NCI-H82 treated with DMSO at 0.1 percent for 48 hours (cell line): Measurements from ENCODE around the gene KRTAP10-2.

Source experiments
- DNase-seq: peaks from one replicate; lab custom pipeline; 2025; ENCODE audit not compliant: unreplicated experiment; lab: John Stamatoyannopoulos, UW

Gene KRTAP10-2

DNA sequence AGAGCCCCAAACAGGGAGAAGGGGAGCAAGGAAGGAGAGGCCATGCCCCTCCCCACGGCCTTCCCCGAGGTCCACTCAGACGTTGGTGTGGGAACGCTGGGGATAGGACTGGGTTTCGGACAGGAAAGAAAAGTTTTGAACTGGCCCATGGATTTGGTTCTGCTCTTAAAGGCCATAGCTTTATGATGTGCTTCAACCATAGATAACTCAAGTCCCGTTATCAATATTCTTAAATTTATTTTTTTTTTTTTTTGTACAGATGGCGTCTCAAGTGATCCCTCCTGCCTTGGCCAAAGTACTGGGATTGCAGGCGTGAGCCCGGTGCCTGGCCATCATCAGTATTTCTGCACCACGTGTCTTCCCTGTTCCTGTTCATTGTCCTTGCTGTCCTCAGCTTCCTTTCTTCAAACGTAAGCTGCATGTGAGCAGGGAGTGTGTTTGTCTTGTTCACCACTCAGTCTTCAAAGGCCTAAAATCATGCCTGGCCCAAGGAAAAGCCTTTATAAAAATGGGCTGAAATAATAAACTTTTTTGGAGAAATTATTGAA lies 10.5 kb downstream of the KRTAP10-2 start:
- DNase-seq = no peak

DNA sequence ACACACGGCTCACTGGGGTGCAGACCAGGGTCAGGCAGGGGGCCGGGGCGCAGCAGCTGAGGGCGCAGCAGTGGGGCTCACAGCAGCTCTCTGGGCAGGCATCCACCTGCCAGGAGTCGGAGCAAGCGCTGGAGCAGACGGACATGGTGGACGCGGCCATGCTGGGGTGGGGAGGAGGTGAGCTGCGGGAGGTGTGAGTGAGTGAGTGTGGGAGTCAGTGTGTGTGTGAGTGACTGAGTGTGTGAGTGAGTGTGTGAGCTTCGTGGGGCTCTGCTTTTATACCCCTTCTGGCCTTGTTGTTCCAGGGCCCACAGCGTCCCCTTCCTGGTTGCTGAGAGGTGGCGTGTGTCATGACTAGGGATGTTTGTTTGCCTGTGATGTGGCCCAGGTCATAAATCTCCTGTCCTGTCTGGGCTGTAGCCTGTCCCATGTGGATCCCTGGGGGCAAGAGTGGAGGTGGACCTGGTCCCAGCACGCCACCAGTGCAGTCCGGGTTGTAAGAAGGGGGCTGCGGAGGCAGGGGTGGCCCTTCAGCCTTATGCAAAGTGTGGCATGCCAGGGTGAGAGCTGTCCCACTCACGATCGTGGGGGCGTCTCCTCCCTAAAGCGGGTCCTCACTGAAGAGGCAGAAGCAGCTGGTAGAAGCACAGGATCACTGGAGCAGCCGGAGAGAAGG lies 11.2 kb downstream of the KRTAP10-2 start, which contains the start of gene KRTAP10-1:
Gene KRTAP10-1, minus strand, starts transcription at position 205 of the 676 bp plus-strand sequence. Its CDS starts 45 bp downstream, at position 160.
- DNase-seq = no peak

DNA sequence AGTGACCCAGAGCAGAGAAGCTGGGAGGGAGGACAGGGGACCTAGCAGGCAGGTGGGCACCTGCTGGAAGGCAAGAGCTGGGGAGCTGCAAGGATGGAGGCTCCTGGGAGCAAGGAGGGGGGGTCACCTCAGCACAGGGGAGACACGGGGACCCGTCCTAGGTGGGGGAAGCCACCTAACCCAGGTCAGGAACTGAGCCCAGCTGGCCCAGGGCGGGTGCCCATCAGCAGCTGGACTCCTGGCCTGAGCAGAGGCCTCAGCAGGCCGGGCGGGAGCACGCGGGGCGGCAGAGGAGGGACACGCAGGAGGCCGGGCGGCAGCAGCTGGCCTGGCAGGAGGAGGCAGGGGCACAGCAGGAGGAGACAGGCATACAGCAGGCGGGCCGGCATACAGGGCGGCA lies 12.3 kb downstream of the KRTAP10-2 start:
- no peak for DNase-seq

DNA sequence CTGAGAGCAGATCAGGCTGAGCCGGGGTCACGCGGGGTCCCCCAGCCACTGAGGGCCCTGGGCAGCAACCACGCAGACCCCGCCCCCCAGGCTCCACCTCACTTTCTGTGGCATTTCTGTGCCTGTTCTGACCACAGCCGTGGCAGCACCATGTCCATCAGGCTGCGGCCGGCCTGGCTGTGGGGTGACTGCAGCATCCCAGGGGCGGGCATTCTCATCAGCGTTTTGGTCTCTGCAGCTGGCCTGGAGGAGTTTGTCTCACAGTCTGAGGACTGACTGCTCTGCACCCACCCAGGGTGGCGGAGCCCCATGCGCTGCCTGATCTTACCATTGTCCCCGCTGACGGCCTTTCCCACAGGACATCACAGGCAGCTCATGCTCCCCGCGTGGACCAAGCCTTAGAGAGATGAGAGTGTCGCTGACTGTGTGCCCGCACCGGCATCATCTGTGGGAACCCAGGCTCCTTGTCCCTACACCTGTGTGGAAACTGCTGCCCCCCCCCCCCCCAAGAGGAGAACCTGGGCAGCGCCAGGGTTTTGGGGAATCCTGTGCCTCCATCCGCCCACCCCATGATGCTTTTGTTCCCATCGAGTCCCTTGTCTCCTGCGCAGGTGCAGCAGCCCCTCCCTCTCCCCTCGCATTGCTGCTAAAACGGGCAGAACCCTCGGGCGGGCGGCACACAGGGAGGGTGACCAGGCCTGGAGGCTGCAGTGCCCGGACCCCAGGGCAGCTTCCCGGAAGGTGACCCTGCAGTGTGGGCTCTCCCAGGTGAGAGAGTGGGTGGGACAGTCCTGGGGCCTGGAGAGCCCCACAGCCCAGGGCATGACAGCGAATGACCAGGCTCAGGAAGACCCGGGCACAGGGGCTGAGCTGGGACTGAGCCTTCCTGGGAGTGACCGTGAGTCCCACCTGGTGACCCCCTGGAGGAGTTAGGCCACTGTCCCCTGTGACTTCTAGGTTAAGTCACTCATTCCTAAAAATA lies 13.1 kb downstream of the KRTAP10-2 start:
- no peak for DNase-seq

DNA sequence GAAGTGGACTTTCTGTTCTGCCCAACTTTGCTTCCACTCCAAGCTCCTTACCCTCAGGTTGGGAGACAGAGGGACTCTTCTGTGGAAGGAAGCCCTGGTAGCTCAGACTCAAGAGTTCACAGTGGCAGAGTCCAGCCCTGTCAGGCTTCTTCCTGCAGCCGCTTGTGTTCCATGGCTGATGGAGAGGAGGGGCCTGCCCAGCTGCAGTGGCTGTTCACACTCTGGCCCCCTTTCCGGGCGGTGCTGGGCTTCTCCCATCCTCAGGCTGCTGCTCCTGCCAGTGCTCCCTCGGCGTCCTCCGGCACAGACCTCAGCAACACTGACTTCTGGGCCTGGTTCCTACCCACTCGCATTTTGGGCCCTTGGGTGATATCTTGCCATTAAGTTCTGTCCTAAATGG lies 15.3 kb downstream of the KRTAP10-2 start:
- DNase-seq = no peak

DNA sequence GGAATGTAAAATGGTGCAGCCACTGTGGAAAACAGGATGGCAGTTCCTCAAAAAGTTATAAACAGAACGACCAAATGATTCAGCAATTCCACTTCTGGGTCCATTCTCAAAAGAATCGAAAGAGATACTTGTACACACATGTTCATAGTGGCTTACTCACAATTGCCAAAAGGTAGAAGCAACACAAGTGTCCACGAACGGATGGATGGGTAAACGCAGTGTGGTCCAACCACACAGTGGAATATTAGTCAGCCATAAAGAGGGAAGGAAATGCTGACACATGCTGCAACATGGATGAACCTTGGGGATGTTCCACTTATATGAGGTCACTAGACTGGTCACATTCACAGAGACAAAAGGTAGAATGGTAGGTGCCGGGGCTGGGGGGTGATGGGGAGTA lies 16.6 kb downstream of the KRTAP10-2 start:
- no peak for DNase-seq

DNA sequence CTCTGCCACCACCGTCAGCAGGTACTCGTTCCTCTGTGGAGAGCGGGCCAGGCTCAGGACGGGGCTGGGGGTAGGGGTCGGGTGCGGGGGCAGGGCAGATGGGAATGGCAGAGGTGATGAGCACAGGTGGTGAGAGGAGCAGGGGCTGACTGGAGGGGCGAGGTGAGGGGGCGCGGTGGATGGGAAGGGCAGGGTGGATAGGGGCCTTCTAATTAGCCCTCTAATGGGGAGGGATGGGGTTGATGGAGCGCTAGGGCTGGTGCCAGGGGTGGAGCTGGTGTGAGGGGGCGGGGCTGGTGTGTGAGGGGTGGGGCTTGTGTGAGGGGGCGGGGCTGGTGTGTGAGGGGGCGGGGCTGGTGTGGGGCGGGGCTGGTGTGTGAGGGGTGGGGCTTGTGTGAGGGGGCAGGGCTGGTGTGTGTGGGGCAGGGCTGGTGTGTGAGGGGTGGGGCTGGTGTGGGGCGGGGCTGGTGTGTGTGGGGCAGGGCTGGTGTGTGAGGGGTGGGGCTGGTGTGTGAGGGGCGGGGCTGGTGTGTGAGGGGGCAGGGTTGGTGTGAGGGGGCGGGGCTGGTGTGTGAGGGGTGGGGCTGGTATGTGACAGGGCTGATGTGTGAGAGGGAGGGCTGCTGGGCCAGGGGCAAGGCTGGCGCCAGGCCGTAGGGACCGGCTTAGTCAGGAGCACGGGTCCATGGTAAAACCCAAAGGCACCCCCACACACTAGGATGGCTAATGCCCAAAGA lies 17.2 kb downstream of the KRTAP10-2 start:
- no peak for DNase-seq

DNA sequence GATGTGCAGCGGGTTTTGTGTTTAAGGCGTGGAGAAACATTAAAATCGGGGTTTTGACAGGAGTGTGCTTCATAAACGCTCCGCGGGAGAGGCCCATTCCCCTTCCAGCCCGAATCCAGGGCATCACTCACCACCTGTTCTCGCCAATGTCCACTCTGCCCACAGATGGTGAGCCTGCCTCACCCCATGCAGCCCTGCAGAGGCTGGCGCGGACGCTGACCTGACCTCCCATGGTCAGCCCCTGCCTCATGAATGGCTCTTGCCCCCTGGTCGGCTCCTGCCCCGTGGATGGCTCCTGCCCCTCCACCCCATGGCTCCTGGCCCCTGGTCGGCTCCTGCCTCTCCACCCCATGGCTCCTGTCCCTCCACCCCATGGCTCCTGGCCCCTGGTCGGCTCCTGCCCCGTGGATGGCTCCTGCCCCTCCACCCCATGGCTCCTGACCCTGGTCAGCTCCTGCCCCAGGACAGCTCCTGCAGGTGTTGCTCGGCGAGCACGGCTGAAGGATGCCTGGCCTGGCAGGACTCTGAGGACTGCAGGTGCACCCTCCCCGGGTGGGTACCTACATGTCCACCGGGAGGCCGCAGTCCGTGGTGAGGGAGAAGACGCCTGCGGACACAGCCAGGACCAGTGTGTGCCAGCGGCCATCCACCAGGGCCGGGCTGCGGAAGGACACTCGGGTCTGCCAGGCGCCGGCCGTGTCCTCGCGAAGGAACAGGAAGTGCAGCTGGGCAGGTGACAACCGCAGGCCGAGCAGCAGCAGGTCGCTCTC lies 18.0 kb downstream of the KRTAP10-2 start:
- DNase-seq = no peak

DNA sequence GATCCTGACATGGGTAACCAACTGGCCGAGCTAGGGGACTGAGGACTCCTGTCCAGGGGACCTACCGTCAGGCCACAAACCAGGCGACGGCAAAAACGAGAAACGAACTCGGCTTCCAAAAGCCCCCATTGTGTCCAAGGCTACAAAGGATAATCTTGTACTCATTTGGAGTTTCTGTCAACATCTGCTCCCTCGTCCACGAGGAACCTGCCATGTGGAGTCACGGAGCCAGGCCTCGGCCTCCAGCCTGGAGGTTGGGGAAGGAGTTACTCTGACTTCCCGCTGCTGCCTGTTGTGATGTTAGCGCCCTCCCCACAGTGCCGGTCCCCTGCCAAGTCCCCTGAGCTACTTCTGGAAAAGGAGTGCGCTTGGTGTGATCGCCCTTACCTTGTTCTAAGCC lies 18.6 kb downstream of the KRTAP10-2 start:
- no peak for DNase-seq

DNA sequence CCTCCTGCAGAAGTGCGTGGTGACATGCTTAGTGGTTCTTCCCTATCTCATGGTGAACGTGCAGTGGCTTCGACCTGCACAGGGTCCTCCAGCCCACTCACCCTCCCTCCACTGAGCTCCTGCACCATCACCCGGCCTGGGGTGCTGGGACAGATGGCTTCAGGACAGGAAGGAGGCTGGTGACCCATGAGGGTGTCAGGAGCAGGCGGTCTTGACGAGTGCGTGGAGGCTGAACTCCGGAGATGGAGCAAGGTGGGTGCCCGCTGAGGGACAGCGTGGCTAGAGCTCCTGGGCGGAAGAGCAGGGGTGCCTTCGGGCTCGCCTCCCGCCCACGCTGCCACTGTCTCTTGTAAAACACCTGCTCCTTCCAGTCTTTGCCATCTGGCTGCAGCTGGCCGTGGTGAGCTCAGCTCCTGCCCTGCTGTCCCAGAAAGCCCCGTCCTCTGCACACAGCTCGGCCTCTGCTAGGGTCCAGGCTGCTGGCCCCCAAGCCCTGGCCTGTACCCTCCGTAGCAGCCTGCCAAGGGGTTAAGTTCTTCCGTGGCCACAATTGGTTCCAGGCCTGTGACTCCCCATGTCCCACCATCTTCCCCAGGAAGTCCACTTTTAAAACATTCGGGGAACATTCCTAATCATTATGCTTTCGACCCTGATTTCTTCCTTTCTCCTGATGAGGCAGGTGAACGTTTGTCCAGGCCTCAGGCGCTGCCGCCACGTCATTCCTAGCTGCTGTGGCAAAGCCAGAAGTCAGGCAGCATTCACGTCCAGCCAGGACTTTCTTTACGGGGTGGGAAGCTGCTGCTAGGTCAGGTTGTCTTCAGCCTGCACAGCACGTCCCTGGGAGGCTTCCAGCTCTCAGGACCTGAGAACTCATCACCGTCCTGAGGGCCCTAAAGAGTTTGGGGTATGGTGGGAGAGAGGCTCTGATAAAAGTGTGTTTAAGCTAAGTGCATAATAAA lies 19.4 kb downstream of the KRTAP10-2 start:
- DNase-seq = no peak

DNA sequence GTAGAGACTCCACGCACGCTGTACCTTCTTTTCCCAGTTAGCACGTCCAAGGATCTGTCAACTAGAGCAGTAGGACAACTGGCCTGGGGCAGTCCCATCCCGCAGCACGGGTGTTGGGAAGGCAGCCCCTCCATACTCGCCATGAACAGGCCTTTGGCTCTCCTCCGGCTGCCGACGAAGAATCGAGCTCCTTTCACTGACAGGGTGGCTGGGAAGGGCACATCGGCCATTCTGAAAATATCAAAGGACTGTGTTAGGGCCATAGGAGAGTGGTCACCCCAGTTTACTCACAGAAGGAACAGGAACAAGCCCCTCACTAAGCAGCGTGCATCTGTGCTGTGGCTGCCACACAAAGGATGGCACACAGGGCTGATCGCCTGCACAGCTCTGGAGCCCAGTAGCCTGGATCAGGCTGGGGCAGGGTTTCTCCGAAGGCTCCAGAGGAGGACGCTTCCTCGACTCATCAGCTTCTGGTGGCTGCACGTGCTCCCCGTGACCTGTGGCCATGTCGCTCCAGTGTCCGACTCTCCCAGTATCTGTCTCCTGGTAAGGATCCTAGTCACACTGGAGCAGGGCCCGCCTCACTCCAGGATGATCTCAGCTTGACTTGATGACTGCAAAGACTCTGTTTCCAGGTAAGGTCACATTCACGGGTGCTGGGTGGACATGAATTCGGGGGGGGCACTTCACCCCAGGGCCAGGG lies 20.3 kb downstream of the KRTAP10-2 start:
- no peak for DNase-seq

DNA sequence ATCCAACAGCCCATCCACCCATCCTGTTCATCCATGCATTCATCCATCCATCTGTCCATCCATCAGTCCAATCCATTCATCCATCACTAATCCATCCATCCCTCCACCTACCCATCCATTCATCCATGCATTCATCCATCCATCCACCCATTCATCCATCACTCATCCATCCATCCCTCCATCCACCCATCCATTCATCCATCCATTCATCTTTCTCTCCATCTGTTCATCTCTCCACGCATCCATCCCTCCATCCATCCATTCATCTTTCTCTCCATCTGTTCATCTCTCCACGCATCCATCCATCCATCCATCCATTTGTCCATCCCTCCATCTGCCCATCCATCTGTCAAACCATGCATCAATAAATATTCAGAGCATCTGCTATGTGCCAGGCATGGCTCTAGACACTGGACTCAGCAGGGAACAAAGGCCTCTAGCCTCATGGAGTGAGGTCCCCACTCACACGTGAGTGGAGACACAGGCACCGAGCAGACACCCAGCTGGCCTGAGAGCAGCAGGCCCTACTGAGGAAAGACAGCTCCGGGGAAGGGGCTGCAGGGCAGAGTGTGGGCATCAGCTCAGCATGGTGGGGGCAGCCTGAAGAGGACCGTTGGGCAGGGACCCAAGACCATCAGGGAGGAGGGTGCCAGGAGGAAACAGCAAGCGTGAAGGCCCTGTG lies 20.9 kb downstream of the KRTAP10-2 start:
- DNase-seq = no peak

DNA sequence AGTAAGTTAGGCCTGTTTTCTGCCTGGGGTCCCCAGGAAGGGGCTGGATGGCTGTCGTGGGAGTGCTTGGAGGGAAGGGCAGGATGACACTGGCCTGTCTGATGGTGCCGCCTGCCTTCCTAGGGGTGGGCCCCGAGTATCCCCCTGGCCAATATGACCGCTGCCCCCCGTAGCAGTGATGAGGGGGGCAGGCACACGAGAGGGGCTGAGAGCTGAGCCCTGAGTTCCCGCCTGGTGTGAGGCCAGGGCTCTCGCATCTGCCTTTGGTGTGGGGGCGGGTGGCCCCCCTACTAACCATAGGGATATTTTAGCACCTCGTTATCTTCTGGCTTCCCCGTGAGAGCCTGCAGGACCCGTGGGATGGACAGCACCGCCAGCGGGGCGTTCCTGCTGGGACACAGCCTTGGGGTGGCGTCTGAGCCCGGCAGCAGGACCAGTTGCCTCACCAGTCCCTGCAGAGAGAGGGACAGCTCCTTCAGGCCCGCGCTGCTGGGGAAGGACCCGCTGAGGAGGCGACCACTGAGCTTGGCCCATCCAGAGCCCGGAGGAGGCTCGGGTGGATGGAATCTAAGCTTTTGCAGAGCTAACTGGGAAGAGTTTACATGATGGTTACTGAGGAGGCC lies 21.7 kb downstream of the KRTAP10-2 start:
- DNase-seq = no peak

DNA sequence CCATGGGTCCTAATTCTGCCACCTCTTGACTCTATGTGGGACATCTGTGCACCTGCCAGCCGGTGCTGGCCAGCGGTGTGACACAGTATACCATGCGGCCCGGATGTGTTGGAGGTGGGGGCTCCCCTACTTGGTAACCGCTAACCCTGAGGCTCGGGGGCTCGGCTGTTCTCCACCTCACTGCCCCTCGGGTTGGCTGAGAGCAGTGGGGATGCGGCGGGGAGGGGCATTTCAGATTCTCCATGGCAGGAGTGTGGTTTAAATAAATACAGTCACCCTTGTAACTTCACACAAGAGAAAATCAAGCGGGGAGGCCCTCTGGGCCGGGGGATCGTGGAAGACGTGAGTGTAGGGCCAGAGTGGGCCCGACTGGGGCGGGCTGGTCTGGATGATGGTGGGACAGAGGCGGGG lies 22.3 kb downstream of the KRTAP10-2 start:
- DNase-seq = no peak

DNA sequence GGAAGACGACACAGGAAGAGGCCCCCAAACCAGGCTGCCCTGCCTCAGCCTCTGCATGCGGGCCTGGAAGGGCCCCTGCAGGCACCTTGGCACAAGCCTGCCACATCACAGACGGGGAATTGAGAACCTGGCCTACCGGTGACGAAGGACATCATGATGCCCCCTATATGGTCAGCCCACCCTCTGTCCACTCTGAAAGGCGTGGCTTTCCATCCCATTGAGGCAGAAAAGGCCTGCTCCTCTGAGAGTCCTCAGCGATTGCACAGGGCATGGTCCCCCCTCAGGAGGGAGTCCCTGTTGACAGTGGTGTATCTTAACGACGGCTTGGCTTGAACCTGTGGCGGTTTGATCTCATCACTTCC lies 22.7 kb downstream of the KRTAP10-2 start:
- DNase-seq = no peak

DNA sequence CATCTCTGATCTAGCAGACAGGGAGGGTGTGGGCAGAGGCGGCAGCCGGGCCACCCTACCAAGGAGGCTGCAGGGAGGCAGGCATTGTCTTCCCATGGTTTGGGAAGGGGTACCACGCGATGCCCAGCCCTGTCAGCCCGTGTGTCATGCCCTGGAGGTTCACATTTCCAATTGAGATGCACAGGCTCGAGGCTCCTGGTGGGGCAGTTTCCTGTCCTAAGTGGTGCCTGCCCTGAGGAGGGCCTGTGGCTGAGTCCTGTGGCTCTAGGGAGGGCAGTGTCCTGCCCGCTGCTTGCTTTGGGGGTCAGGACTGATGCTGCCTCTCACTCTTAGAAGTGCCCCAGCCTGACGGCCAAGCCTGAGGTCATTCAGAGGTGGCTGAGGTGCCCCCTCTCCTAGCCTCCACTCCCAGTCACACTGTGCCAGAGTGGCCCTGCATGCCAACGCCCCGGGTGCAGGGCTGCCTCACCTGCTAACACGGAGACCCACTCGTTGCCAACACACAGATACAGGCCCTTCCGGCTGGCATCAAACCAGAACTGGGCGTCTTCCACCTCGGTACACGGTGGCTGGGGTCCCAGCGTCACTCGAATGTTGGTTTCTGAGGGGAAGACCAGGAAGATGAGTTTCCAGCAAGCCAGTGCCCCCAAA lies 23.2 kb downstream of the KRTAP10-2 start:
- no peak for DNase-seq
